ENCODE data around the gene DESI1. TPM values are rescaled to one million over a fixed set of nuclear protein-coding genes. Genes with fewer than 3 reads are reported as not detected.

DESI1 gene
- total and polyA plus RNA-seq, 2 of the 13 experiments (the other 11 are each of a cell fraction or from before 2014, with no cell fraction given): 21.6 to 29.2 TPM

GRCh38 chr22:41612603-41613306 is 8.1 kb downstream of the DESI1 start (continued):
- TF ChIP-seq ZSCAN29 (CRISPR knock-in tag; conservative IDR thresholded peaks at IDR 0.05): no peak

GRCh38 chr22:41608386-41608785 is 12.5 kb downstream of the DESI1 start:
- no peak for DNase-seq (ENCODE audit: low spot score)
- Histone ChIP-seq H4K20me1 (ENCODE audit: insufficient read depth, low read length) (no peaks in the 10 kb centered on the region), H3K9me3 (ENCODE audit: low read length) (no peaks in the 10 kb centered on the region), H3K79me2 (ENCODE audit: insufficient read depth, low read length) (no peaks in the 10 kb centered on the region), H2AFZ (ENCODE audit: low read length) (no peak overlapping the region), H3K4me2 (ENCODE audit: low read depth, low read length) (no peak overlapping the region), H3K9ac (ENCODE audit: insufficient read depth, low read depth, low read length) (no peak overlapping the region), H3K27ac (ENCODE audit: extremely low read length, insufficient read depth, low read length) (no peak overlapping the region), H3K4me1 (ENCODE audit: insufficient read depth, low read length) (peaks cover 10% of the 10 kb centered on the region), H3K27me3 (ENCODE audit: control insufficient read depth in 1 of 2, insufficient read depth in 2 of 2, low read length in 2 of 2) (no peaks in the 10 kb centered on the region), H3K4me3 (replicated peaks in 1 of 3; ENCODE audit: insufficient read depth in 1 of 3, low read depth in 2 of 3, low read length in 3 of 3) (no peak overlapping the region), H3K36me3 (replicated peaks in 1 of 2; ENCODE audit: control insufficient read depth in 1 of 2, insufficient read depth in 2 of 2, low read length in 2 of 2) (peaks cover 14 to 22% of the 10 kb centered on the region in 2 experiments)
- POLR2A ChIA-PET: interaction anchor here (1.4 kb wide), 1 partner anchor 12 kb away, joined by 3 read pairs; the partner anchor contains the start of genes DESI1 and XRCC6
- CTCF ChIA-PET (ENCODE audit: low intra/inter-chr PET ratio, low total read pairs): no interaction called here
- no peak for TF ChIP-seq ZNF350 (CRISPR knock-in tag; IDR thresholded peaks at IDR 0.05; ENCODE audit: borderline replicate concordance, low read depth)
- no peak for TF ChIP-seq ZNF138 (CRISPR knock-in tag; IDR thresholded peaks at IDR 0.05; ENCODE audit: low read depth)
- no peak for TF ChIP-seq CBX2 (IDR thresholded peaks at IDR 0.05; ENCODE audit: low read depth, low read length)
- no peak for TF ChIP-seq CBX2 (CRISPR knock-in tag; IDR thresholded peaks at IDR 0.05; ENCODE audit: low read depth)
- TF ChIP-seq ZNF484 (CRISPR knock-in tag; IDR thresholded peaks at IDR 0.05; ENCODE audit: borderline replicate concordance, low read depth): no peak
- no peak for TF ChIP-seq TAF1 (CRISPR knock-in tag; IDR thresholded peaks at IDR 0.05)
- no peak for TF ChIP-seq MBNL3 (CRISPR knock-in tag; conservative IDR thresholded peaks at IDR 0.05)
- no peak for TF ChIP-seq RFX3 (CRISPR knock-in tag; IDR thresholded peaks at IDR 0.05)
- no peak for TF ChIP-seq ONECUT2 (CRISPR knock-in tag; IDR thresholded peaks at IDR 0.05)
- no peak for ATAC-seq
- in situ Hi-C loops (cut with HindIII; ENCODE audit: extremely low pct_ligation_motif_present, low pct_unique_long_range_greater_than_20kb): no loop called here
- BruUV-seq (replicated peaks): no TSS peak
- 94% methylated on average over 3 of the region's 3 CpGs for WGBS (ENCODE audit: low lambda C conversion rate)
- intact Hi-C loops (cut with micrococcal nuclease; ENCODE audit: unreplicated experiment): no loop called here
- no peak for FAIRE-seq

All from HepG2 (cell line).